GM12892 (cell line): ENCODE data around the gene GPI.

Experiments used
- POLR2A ChIP-seq: IDR thresholded peaks from 2 replicates; pipeline ENCODE4 v1.6.1; 2011; ENCODE audit warnings: low read depth, low read length, control low read depth
- POLR2AphosphoS5 ChIP-seq: IDR thresholded peaks from 2 replicates; pipeline ENCODE4 v1.6.1; 2011; ENCODE audit warnings: low read depth, low read length, control low read depth

DNA sequence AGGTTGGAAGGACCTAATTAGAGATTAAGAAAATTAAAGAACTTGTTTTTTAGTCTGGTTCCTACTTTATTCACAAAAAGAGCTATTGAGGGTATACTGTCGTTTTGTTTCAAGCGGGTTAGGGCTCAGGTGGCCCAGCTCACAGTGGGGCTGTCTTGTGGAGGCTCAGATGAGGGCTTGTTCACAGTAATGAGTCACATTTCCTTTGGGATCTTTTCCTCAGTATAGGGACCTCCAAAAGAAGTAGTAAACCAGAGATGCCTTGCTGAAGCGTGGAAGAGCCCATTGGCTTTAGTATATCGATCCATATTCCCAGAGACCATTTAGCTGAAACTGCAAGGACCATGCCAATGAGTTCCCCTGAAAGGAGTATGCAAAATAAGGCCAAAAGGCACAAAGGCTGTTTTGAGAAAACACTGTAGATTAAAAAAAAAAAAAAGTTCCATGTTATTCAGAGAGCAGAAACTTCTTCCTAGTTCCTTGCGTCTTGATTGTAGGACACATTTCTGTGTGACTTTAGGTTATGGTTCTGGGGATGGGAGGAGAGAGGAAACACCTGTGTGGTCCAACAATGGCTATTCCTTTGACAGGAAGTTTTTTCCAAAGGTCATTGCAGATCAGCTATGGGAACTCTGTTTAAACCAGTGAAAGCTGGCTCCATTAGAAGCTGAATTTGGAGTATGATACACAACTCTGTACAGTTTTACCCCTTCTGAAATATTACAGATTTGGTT lies 32.8 kb upstream of the GPI start:
- no peak for TF ChIP-seq POLR2AphosphoS5
- TF ChIP-seq POLR2A: no peak
